Fibroblast of skin of scalp (primary cell): Measurements from ENCODE around the gene DNAAF8.
"Not testable (repeated sequence)": the region's sequence is repeated elsewhere in the genome, so short reads cannot be mapped to it uniquely, and the experiment has no call there.

ENCODE experiments used
- DNase-seq: peaks from one replicate; pipeline ENCODE4 v3.0.0-alpha.2; 2013

The DNAAF8 gene

GRCh38 chr16:4724661-4725270 lies 9.6 kb upstream of the DNAAF8 start:
- DNase-seq: no peak

GRCh38 chr16:4726616-4727015 lies 7.7 kb upstream of the DNAAF8 start:
- no peak for DNase-seq

- DNase-seq: no peak
These were observed 5.7 kb upstream of the DNAAF8 start for GRCh38 chr16:4728676-4729075.

DNA sequence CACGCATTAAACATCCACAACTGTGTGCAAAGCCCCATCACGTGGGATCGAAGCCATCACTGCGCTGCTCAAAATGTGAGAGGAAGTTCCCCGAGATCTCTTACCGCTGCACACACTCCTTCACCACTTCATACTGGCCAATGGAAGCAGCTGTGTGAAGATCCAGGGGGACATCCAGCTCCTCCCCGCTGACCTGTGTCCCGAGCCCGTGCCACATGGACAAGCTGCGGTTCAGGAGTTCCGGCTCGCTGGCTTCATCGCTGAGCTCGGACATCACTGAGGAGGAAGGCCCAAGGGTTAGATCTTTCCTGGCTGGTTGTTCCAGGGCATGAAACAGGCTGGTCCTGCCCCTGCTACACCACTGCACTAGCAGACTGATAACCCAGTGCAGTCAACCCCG lies 4.5 kb upstream of the DNAAF8 start:
- no peak for DNase-seq

- DNase-seq: no peak
These were observed 1.1 kb upstream of the DNAAF8 start for GRCh38 chr16:4733211-4733742.

GRCh38 chr16:4733747-4734062 lies 632 bp upstream of the DNAAF8 start:
- no peak for DNase-seq

GRCh38 chr16:4734730-4735535 lies 596 bp downstream of the DNAAF8 start:
- DNase-seq: peak; percentile 86

GRCh38 chr16:4736546-4736945 lies 2.2 kb downstream of the DNAAF8 start:
- DNase-seq: no peak

DNA sequence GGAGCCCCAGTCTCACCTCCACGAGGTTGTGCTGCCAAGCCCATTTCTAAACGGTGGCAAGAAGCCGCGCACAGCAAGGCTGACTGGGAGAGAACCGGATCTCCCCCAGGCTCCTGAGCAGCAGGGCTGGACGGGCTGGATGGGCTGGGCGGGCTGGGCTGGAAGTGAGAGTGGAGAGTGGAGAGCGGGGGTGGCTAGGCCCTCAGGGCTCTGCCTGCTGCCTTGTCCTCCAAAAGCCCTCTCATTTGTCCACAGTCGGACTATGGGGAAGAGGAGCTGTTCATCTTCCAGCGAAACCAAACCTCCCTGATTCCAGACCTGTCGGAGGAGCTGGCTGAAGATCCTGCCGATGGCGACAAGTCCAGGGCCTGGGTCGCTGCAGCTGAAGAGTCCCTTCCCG lies 3.2 kb downstream of the DNAAF8 start:
- no peak for DNase-seq

GRCh38 chr16:4738370-4738769 lies 4.0 kb downstream of the DNAAF8 start:
- DNase-seq: not testable (repeated sequence)

DNA sequence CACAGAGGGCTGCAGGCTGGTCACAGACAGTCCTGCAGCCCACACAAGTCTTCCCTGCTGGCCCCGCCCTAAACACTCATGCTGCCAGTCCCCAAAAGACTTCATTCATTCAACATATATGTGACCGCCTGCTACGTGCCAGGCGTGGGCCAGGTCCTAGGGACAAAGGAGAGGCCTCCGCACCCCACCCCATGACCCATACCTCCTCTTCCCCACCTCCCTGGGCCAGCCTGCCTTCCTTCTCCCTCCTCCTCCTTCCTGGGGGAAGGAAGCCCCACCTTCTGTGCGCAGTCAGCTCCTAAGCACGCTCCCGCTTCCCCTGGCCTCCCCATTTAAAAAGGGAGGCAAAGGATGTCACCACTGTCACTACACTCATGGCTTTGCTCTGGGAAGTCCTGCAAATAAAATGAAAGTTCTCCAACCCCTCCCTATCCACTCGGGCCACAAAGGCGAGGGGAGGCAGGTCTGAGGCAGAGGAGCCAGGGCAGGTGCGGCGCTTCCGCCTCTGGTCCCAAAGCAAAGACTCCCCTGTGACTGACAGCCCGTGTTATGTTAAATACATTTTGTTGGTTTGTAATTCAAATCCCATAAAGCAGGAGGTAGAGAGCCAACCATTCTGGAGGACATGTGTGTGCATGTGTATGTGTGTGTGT lies 9.0 kb downstream of the DNAAF8 start:
- no peak for DNase-seq

GRCh38 chr16:4744555-4745273 lies 10.4 kb downstream of the DNAAF8 start:
- no peak for DNase-seq

DNA sequence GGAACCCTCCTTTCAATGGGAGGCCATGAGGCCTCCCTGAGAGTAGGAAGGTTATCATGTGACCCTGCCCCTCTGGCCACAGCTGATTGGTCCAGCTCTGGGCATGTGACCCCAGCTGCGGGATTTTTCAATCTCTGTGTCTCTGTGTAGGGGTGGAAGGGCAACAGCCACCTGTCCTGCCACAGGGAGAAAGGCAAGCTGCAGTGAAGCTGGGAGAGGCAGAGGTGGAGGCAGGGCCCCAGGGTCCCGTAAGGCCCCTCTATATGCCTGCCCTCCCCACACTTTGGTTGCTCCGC lies 10.9 kb downstream of the DNAAF8 start:
- no peak for DNase-seq

- DNase-seq: no peak
These were observed 11.9 kb downstream of the DNAAF8 start for GRCh38 chr16:4746215-4746614.

- no peak for DNase-seq
These were observed 12.7 kb downstream of the DNAAF8 start for GRCh38 chr16:4746991-4747574.

DNA sequence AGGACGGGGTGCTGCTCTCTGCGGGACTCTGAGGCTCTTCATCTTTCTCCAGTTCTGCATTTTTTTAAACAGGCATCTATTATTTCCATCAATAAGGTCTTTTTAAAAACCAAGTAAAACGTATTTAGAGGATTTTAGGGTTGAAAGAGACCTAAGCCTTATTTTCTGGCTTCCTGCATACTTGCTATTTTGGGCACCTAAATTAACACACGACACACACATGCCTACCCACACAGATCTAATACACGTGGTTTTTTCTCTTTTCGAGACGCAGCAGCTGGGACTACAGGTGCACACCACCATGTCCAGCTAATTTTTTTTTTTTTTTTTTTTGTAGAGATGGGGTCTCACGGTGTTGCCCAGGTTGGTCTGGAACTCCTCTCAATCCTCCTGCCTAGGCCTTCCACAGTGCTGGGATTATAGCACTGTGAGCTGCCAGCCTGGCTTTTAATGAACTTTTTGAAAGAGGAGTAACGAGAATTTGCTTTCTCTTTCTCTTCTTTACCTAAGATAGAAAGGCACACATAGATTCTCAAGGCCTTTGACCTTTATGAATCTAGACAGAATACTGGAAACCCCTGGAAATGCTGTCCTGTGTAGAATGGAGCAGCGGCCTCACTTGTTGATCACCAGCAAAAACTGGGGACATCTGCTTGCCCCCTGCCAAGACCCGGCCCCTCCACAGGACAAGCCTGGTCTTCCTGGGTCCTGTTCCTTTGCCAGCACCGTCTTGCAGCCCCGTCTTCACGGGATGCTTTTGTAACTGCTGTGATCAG lies 13.8 kb downstream of the DNAAF8 start:
- DNase-seq: no peak

DNA sequence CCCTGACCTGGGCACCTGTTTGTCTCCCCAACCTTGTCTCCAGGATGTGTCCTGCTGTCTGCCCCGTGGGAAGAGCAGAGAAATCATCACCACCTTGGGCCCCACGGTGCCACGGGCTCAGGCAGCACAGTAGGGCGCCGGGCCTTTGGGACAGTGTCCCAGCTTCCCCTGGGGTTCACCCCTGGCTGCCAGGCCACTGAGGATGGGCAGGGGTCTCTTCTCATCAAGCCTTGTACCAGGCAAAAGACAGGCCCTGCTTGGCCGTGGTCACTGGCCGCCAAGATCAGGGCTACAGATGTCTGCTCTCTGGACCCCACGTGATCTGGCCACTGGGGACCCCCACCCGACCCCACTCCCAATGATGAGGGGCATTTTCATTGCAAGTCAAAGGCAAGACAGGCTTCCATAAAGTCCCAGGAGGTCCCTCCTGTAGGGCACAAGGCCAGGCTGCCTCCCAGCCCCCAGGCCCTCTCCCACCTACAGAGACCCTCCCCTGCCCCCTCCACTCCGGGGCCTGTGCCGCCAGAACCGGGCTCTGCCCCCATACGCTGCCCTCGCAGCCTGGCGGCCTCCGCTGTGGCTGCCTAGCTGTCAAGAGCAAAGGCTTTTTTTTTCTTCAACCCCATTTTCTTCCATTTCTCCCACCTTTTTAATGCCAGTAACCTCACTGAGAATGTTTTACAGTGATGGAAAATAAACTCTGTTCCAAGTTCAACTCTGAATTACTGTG lies 14.5 kb downstream of the DNAAF8 start:
- no peak for DNase-seq

DNA sequence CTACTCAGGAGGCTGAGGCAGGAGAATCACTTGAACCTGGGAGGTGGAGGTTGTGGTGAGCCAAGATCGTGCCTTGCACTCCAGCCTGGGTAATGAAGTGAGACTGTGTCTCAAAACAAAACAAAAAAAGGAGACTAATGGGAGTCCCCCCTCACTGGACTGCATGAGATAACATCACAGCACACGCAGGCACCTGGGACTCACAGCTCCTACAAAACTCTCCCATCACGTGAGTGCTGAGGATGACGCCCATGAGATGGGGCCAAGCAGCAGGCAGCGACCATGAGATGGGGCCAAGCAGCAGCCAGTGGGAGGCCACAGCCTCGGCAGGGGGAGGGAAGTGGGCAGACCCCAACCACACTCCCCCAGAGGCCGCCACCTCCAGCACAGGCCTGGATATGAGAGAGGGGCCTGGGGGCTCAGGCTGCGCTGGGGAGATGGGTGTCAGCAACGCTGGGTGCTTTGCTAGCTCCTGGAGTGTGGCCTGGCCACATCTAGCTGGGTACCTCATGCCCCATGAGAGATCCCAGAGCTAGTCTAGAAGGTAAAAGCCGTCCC lies 15.4 kb downstream of the DNAAF8 start:
- DNase-seq: no peak

DNA sequence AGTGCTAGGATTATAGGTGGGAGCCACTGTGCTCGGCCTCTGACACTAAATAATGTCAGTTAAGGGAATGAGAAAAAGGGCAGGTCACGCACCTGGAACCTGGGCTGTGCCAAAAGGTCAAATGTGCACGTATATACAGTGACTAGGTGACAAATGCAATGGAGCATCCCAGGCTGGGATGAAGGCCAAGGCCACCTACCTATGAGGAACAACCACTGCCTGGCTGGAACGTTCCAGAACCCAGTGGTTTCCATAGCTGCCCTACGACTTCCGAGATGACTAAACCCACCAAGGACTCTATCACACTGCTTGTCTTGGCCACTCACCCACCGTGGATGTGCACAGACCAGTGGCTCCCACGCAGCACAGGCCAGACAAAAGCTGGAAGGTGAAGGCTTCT lies 16.6 kb downstream of the DNAAF8 start:
- DNase-seq: no peak

GRCh38 chr16:4752351-4753100 lies 18.2 kb downstream of the DNAAF8 start:
- no peak for DNase-seq
